GM19468 (cell line): ENCODE measurements around the gene GATA2.

Experiments used
- ATAC-seq: cut with Tn5 transposase; IDR thresholded peaks from one replicate; pipeline ENCODE4 v1.9.1; 2021; ENCODE audit warnings: mild to moderate bottlenecking, moderate library complexity, moderate number of reproducible peaks; ENCODE audit not compliant: unreplicated experiment; ENCODE audit errors: extremely low read depth

The GATA2 gene

DNA sequence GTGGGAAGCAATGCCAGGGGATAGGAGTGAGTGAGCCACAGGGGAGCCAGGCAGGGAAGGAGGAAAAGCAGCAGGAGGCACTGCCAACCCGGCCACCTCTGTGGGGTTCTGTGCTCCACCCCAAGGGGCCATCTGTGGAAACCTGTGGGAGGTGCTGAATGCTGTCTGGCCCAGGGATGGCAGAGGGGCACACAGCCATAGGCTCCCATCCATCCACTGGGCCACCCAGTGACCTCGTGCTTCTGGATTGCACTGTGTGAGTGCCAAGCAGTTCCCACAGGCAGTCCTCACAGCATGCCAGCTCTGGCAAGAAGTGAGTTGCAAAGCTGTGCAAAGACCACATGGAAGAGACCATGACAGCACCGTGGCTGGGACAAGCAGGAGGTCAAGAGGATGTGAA is 53.8 kb downstream of the GATA2 start:
- no peak for ATAC-seq

DNA sequence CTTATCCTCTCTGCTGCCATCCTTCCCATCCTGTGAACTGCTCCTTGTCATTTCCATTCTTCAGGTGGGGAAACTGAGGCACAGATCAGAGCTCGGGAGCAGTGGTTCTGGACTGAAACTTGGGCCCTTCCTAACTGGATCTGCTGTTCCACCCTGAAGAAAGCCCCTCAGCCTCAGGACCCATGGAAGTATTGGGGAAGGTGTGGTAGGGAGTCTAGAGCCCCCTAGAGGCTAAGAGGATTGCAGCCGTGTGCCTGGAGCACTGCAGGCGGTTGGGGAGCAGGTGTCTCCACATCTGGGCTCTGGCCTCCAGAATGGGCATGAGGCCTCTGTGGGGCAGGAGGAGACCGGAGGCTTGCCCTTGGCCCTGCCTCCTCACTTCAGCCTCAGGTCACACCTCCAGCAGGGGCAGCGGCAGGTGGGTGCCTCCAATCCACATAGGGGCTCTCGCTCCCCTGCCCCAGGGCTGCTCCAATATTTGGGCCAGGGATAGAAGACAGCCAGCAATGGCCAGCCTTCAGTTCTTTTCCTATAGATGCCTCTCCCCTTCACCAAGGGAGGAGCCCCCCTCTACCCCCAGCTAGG is 54.4 kb downstream of the GATA2 start:
- ATAC-seq, result no peak

DNA sequence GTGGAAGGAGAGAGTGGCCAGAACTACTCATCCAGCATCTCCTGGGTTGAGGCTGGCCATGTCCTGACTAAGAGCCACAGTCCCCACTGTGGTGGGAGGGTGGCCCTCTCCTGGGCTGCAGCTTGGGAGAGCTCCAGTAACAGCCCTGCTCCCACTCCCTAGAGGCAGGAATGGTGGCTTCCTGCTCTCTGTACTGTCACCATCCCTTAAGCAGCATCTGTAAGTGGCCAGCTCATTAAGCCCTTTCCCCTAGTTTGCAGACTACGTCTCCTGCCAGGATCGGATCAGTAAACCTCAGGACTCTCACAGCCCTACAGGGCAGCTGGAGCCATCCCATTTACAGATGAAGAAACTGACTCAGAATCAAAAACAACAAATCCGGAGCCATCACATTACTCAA is 56.8 kb downstream of the GATA2 start:
- ATAC-seq, result no peak

DNA sequence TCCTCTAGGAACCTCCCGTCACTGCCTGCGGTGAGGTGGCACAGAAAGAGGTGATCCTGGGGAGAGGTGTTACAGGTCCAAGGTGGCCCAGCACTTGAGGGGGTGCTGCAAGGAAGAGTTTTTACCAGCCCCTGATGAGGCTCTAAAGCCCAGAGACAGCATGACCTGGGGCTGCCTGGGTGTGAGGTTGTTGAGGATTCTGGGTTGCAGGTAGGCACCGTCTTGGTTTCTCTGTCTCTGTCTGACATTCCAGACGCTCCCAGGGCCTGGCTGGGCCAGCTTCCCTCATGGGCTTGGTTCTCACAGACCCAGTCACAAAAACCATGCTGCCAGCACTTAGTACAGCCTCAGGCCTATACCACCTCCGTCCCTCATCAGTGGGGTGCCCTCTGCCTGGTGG is 57.4 kb downstream of the GATA2 start:
- ATAC-seq, result no peak

DNA sequence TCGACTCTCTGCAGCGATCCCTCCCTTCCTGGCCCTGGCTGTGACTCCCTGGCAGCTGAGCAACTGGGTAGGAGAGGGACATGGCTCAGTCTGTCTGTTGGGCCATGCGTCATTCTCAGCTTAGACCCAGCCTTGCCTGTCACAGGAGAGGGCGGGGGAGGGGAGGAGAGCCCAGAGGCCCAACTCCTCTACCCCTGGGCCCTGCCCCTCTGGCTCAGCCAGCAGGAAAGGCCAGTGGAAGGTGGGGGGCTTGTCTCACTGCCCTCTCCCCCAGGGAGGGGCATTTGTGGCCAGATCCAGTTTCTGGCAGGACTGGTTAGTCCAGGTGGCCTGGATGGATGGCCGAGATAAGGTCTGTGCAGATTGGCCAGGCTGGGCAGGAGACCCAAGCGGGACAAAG is 57.9 kb downstream of the GATA2 start:
- ATAC-seq, result no peak

DNA sequence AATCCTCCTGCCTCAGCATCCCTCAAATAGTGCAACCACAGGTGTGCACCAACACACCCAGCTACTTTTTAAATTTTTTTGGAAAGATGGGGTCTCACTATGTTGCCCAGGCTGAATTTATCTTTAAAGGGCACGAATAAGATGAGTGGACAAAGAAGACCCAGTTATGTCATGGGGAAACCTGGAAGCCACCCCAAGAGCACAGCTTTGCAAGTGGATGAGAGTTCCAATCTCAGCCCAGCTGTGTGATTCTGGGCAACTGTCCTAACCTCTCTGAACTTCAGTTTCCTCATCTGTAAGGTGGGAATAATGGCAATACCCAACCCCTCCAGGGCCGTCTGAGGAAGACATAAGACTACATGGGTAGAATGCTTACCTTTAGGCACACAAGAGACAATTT is 58.5 kb downstream of the GATA2 start:
- no peak for ATAC-seq

DNA sequence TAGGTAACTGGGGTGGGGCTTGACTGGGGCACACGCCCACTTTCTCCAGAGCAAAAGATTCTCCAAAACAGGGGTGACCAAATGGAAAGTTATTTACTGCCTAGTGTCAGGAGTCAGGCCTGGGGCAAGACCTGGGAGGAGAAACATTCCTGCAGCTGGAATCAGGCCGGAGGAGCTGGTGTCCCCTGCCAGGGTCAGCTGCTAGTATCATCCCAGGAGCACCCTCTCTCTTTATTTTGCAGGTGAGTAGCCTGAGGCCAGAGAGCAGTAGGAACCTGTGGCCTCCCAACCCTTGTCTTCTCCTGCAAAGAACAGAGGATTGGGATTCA is 59.2 kb downstream of the GATA2 start:
- no peak for ATAC-seq

DNA sequence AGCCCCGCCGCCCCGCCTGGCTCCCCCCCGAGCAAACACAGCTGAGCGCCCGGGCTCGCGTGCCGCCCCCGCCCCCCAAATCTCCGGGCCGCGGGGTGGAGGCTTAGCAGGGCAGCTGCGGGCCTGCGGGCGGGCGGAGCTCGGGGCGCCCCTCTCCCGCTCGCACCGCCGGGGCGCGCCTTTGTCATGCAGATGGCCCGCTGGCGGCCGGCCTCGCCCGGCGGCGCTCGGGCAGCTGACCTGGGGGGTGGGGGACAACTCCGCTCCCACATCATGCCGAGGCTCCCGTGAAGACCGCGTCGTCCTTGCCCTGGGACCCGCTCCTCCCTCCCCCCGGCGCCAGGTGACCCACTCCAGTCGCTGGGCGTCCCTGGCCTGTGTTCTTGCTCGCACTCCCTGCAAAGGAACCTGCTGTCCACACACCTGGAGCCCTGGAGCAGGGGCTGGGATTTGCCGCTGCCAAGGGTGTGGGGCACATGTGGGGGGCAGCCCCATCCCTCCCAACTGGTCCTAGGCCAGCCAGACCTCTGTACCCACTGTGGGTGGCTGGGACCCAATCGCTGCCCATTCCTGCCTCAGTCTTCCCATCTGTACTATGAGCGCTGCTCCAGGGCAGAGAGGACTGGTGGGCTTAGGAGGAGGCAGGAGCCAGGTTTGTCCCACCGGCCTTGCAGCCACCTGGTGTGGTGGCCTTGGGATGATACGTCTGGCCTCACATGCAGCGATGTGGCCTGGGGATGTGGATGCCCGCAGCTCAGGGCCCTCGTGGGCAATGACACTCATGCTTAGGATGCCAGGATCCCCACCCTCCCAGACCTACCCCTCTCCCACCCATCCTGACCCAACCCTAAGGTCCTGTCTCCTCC is 59.8 kb downstream of the GATA2 start:
- ATAC-seq, result no peak

DNA sequence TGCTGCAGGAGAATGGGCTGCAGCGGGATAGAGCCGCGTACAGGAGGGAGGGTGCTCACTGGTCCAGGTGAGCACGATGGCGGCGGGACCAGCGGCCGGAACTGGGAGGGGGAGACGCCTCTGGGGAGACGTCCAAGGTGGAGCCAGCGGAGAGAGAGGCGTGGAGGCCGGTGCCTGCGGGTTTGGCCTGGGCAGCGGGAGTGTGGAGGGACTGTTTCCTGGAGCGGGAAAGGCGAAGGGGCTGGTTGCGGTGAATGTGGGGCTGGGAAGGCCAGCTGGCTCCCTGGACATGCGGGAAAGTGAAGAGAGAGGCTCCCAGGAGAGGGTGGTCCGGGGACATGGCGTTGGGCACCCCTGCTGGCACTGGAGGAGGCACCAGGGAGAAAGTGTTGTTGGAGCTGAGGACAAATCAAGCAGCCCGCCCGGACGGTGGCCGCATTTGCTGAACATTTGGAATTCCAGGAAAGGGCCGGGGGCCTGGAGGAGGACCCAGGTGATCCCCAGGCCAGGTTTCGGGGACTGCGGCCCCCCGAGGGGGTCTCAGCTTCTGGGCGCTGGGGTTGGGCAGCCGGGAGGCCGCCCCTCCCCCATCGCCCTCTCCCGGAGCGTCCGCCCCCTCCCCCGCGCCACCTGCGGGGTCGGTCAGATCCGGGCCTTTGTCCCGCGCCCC is 60.6 kb downstream of the GATA2 start:
- no peak for ATAC-seq

DNA sequence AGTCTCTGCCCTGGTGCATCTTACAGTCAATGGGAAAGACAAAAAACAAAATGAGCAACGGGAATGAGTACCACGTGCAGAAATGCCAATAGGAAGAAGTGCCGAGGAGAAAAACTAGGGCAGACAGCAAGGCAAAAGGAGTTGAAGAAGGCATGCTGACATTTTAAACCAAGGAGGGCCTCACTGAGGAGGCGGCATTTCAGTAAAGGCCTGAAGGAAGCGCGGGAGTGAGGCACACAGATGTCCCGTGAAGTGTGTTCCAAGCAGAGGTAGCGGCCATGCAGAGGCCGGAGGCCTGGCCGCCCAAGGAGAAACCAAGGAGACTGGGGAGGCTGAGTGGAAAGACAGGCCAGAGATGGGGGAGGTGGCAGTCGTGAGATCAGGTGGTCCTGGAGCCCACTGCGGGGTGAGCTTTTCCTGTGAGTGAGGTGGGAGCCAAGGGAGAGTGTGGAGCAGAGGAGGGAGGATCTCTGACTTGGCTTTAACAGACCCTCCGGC is 61.1 kb downstream of the GATA2 start:
- ATAC-seq, result no peak

DNA sequence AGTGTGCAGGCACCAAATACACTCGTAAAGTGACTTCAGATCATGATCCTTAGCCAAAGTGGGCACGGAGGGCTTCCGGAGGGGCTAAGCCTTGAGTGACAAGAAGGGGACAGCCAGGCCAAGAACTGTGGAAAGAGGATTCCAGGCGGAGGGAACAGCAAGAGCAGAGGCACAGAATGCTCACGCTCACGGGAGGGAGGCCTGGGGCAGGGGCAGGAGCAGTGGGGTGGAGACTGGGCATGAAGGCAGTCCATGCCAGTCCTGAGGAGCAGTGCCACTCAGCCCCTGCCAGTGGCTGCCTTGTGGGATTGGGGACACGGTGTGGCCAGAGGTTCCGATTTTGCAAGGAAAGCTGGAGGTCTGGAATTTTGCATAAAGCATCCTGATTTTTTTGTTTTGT is 62.3 kb downstream of the GATA2 start:
- ATAC-seq, result no peak

DNA sequence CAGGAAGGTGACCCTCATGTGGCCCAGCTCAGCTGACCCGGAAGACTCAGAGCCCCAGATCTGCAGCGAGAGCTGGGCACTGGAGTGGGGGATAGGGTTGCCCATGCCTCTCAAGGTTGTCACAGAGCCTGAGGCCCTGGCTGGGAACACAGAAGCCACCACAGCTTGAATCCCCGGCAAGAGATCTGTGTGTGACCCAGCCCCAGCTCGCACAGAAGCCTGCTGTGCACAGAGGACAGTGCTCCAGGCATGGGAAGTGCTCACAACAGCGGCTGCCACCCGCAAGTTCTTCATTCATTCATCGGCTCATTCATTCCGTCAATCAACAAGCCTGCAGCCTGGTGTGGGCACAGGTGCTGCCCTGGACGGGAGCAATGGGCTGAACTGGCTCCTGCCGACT is 62.7 kb downstream of the GATA2 start:
- ATAC-seq, result no peak

DNA sequence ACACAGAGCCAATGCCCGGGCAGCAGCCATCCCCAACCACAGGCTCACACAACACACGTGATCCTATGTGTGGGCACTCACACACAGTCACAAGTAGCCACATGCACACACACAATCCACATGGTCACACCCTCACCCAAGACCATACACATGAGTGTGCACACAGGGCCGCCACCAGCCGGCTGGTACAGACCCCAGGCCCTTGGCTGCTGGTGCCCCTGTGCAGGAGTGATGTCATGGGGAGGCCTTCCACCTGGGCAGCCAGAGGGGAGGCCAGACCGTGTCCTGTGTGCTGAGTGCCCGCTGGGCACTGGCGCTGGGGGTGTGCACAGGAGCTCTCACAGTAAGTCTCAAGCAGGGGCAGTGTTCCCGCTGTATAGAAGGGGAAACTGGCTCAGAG is 63.2 kb downstream of the GATA2 start:
- no peak for ATAC-seq
